K562 (cell line): ENCODE data around the gene EXOC3L2. TPM values are rescaled to one million over a fixed set of nuclear protein-coding genes. Genes with fewer than 3 reads are reported as not detected.

ENCODE experiments used
- FOXP1 ChIP-seq: sonication (generic); formaldehyde crosslinking; IDR thresholded peaks from 2 replicates; pipeline ENCODE4 v1.8.0; 2022; ENCODE audit warnings: mild to moderate bottlenecking, missing genetic modification reagents
- KDM5B ChIP-seq: fragments of 200-600 bp; sonication (generic); IDR thresholded peaks from 2 replicates; pipeline ENCODE4 v1.6.1; 2012; ENCODE audit warnings: low read depth, mild to moderate bottlenecking, moderate library complexity, low read length, control low read depth, inconsistent platforms; ENCODE audit not compliant: insufficient replicate concordance
- ZNF445 ChIP-seq: fragments of 250-450 bp; sonication (Bioruptor Pico); IDR thresholded peaks from 2 replicates; pipeline ENCODE4 v1.4.0; 2020; ENCODE audit warnings: low read depth, mild to moderate bottlenecking, moderate library complexity
- polyA plus RNA-seq, 8 experiments: library from polyadenylated mRNA; depleted of rRNA in 4 of 8; stranded (reverse) in 5 of 8; unstranded in 3 of 8; fragments of >200 nt; fragmentation: Nextera tagmentation in 2 of 8; fragmentation: Illumina TruSeq in 1 of 8; extraction: Ambion mirVana in 2 of 8; extraction: Trizol in 1 of 8; gene quantifications; 2 replicates each; pipeline versions ENCODE4 v1.2.1 to v1.2.3, GENCODE V29; 2011 to 2014; ENCODE audit warnings: inconsistent platforms in 1 of 8, missing spikeins in 1 of 8
- total RNA-seq, 7 experiments: library from RNA; depleted of rRNA in 6 of 7; stranded (reverse); fragments of >200 nt in 6 of 7; fragmentation: Illumina TruSeq in 2 of 7; extraction: Trizol in 2 of 7; gene quantifications; 2 replicates each; pipeline versions ENCODE4 v1.2.1 to v1.2.3, GENCODE V29; 2011 to 2021; ENCODE audit warnings: low replicate concordance in 1 of 7
- TF ChIP-seq, protein P1 (sequence below): fragments of 450-650 bp; IDR thresholded peaks from 2 replicates; pipeline ENCODE4 v1.6.1; 2016; ENCODE audit warnings: mild to moderate bottlenecking, moderate library complexity

Gene EXOC3L2
- total and polyA plus RNA-seq, 9 of the 15 experiments (the other 6 are each of a cell fraction or from before 2014, with no cell fraction given) = 0.31 to 19.0 (median 2.4) TPM

DNA sequence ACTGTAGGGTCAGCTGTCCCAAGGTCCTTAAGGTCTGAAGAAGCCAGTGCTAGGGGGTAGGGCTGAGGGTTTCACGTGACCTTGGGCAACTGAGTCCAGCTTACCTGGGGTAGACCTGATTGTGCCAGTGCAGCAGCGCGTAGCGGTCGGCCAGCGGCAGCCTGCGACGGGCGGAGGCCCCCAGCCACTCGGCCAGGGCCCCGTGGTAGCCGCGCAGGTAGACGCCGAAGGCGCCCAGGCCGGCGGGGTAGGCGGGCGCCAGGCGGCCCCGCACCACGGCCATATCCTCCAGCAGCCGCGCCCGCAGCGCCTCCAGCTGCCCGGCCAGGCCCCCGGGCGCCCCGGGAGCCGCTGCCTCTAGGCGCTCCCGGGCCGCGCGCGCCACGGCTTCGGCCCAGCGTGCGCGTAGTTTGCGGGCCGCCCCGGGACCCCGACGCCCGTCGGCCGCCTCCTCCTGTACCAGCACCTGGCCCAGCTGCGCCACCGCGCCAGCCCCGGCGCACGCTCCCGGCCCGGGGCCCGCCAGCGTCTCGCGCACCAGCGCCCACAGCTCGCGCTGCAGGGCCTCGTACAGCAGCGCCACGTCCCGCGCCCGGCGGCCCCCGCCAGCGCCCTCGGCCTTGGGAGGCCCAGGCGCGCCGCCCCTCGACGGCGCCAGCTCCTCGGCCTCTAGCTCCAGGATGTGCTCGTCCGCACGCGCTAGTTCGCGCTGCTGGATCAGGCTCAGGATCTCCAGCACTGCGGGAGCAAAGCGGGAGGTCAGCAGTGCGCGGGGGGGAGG lies 10.9 kb downstream of the EXOC3L2 start (continued):
- TF ChIP-seq, protein P1, sequence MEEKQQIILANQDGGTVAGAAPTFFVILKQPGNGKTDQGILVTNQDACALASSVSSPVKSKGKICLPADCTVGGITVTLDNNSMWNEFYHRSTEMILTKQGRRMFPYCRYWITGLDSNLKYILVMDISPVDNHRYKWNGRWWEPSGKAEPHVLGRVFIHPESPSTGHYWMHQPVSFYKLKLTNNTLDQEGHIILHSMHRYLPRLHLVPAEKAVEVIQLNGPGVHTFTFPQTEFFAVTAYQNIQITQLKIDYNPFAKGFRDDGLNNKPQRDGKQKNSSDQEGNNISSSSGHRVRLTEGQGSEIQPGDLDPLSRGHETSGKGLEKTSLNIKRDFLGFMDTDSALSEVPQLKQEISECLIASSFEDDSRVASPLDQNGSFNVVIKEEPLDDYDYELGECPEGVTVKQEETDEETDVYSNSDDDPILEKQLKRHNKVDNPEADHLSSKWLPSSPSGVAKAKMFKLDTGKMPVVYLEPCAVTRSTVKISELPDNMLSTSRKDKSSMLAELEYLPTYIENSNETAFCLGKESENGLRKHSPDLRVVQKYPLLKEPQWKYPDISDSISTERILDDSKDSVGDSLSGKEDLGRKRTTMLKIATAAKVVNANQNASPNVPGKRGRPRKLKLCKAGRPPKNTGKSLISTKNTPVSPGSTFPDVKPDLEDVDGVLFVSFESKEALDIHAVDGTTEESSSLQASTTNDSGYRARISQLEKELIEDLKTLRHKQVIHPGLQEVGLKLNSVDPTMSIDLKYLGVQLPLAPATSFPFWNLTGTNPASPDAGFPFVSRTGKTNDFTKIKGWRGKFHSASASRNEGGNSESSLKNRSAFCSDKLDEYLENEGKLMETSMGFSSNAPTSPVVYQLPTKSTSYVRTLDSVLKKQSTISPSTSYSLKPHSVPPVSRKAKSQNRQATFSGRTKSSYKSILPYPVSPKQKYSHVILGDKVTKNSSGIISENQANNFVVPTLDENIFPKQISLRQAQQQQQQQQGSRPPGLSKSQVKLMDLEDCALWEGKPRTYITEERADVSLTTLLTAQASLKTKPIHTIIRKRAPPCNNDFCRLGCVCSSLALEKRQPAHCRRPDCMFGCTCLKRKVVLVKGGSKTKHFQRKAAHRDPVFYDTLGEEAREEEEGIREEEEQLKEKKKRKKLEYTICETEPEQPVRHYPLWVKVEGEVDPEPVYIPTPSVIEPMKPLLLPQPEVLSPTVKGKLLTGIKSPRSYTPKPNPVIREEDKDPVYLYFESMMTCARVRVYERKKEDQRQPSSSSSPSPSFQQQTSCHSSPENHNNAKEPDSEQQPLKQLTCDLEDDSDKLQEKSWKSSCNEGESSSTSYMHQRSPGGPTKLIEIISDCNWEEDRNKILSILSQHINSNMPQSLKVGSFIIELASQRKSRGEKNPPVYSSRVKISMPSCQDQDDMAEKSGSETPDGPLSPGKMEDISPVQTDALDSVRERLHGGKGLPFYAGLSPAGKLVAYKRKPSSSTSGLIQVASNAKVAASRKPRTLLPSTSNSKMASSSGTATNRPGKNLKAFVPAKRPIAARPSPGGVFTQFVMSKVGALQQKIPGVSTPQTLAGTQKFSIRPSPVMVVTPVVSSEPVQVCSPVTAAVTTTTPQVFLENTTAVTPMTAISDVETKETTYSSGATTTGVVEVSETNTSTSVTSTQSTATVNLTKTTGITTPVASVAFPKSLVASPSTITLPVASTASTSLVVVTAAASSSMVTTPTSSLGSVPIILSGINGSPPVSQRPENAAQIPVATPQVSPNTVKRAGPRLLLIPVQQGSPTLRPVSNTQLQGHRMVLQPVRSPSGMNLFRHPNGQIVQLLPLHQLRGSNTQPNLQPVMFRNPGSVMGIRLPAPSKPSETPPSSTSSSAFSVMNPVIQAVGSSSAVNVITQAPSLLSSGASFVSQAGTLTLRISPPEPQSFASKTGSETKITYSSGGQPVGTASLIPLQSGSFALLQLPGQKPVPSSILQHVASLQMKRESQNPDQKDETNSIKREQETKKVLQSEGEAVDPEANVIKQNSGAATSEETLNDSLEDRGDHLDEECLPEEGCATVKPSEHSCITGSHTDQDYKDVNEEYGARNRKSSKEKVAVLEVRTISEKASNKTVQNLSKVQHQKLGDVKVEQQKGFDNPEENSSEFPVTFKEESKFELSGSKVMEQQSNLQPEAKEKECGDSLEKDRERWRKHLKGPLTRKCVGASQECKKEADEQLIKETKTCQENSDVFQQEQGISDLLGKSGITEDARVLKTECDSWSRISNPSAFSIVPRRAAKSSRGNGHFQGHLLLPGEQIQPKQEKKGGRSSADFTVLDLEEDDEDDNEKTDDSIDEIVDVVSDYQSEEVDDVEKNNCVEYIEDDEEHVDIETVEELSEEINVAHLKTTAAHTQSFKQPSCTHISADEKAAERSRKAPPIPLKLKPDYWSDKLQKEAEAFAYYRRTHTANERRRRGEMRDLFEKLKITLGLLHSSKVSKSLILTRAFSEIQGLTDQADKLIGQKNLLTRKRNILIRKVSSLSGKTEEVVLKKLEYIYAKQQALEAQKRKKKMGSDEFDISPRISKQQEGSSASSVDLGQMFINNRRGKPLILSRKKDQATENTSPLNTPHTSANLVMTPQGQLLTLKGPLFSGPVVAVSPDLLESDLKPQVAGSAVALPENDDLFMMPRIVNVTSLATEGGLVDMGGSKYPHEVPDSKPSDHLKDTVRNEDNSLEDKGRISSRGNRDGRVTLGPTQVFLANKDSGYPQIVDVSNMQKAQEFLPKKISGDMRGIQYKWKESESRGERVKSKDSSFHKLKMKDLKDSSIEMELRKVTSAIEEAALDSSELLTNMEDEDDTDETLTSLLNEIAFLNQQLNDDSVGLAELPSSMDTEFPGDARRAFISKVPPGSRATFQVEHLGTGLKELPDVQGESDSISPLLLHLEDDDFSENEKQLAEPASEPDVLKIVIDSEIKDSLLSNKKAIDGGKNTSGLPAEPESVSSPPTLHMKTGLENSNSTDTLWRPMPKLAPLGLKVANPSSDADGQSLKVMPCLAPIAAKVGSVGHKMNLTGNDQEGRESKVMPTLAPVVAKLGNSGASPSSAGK = no peak
- TF ChIP-seq ZNF445 (CRISPR knock-in tag) (no peak), KDM5B (no peak), FOXP1 (no peak)
